Right kidney (tissue), 1 donor: ENCODE data around the gene HOXA3.

ENCODE experiments used
- DNase-seq: peaks from one replicate; pipeline ENCODE4 v3.0.0-alpha.2; 2016

The HOXA3 gene

DNA sequence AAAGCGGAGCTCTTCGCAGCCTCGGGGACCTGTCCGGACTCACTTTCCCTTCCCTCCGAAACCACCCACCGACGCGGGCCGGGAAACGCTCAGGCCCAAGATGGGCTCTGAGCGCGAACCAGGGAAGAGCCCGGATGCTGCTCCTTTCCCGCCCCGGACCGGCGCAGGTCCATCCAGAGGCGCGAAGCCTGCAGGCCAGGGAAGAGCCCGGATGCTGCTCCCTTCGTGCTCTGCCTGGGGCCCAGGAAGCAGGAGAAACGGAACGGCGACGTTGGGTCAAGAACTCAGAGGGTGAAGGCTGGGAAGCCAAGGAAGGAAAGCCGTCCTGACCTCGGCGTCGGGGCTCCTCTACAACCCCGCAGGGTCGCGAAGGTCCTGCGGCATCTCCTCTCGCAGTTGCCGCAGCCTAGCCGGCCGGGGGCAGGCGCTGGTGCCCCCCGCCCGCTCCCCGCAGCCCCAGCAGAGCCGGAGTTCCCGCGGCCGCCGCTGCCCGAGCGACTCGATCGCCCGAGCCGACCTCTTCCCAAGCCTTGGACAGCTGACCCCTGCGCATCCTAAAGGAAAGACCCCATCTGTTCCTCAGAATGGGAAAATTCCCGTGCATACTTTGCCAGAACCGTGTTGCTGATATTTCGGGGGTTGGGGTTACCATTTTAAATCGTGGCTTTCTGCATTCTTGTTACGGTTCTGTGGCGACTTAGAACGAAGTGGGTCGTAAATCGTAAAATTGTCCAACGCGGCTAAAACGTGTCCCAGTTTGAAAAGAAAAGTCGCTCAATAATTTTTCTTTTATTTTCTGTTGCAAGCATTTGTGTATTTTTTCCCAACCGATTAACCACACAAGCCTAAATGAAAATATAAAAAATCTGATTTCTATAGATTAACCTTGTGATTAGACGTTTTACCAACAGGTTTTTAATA lies 64.1 kb downstream of the HOXA3 start:
- DNase-seq: peak; percentile 79

DNA sequence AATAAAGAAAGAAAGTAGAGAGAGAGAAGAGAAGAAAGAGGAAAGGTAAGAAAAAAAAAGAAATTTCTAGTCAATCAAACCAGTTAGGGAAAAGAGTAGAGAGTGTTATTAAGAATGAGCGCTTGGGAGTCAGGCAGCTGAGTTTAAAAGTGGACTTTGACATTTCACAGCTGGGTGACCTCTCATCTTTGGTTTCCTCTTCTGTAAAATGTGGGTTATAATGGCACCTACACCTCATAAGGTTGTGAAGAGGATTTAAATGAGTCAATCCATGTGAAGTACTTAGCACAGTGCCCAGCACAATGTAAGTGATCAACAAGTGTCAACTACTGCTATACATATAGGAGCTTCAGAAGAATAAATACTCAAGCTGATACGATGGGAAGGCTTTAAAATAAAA lies 68.7 kb downstream of the HOXA3 start:
- DNase-seq: no peak

DNA sequence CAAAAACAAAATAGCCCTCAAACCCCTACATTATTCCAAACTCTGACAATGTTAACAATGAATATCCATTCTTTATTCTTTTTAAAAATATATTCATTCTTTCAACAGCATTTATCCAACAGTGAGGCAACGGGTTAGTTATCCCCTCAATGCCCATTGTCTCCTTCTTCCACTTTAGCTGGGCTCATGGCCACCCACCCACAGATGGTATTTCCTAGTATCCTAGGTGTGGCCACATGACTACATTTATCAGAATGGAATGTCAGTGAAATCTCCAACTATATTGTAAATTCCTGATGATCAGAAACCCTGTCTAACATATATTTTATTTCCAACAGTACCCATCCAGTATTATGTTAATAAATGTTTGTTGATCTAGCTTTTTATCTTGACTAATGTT lies 70.2 kb downstream of the HOXA3 start:
- no peak for DNase-seq

DNA sequence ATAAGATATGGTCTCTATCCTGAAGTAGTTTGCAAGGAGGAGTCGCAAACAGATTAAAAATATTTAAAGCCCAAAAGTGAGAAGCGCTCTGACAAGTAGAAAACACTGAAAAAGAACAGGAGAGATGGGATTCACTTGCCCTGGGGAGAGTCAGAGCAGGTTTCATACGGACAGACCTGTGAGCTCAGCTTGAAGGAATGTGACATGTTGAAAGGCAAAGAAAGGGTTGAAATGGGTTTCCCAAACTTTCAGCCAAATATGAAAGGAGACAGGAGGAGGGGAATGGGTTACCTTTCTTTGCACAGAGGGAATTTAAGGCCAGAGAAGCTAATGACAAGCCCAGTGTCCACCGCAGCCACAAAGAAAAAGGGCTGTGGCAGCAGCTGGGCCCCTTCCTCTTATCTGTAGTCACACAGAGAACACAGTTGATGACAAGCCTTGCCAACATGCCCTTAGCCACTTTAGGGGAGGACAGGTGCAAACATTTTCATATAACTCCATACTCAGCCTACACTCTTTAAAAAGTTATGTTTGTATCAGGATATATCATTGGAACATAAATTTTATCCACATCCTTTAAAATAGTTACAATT lies 71.4 kb downstream of the HOXA3 start:
- no peak for DNase-seq

DNA sequence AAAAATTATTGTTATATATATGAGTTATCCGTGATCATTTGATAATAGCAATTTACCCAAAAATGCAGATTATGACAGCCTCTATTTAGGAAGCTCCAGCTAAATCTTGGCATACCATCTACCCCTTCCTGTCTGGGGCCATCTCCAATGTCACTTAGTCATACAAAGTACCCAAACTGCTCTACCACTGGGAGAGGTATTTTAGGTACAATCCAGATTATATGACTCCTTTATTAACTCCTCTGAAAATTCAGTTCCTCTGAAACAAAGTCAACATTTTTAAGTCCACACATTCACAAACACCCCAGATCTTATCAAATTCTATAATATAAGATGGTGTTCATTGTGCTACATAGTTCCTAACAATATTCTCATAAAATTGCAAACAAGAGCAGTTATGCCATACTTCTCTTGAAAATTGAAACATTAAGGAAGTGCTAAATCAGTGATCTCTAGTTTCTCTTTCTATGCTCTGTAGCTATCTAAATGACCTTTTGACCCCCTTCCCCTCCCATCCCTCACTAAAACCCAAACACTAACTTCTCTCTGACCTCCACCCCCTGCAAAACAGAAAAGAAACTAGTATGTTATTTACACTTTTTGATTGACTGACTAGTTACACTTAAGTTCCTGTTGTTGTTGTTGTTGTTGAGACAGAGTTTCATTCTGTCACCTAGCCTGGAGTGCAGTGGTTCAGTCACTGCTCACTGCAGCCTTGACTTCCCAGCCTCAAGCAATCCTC lies 73.0 kb downstream of the HOXA3 start:
- no peak for DNase-seq

DNA sequence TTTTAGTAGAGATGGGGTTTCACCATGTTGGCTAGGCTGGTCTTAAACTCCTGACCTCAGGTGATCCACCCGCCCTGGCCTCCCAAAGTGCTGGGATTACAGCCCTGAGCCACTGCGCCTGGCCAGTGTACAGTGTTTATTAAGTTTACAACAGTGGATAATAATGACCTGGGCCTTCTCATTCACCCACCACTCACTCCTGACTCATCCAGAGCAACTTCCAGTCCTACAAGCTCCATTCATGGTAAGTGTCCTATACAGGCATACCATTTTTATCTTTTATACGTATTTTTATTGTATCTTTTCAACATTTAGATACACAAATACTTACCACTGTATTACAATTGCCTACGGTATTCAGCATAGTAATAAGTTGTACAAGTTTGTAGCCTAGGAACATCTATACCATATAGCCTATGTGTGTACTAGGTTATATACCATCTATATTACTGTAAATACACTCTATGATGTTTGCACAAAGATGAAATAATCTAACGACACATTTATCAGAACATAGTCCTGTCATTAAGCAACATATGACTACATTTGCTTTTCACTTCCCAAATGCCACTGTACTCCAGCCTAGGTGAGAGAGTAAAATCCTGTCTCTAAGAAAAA lies 73.7 kb downstream of the HOXA3 start:
- DNase-seq: no peak

DNA sequence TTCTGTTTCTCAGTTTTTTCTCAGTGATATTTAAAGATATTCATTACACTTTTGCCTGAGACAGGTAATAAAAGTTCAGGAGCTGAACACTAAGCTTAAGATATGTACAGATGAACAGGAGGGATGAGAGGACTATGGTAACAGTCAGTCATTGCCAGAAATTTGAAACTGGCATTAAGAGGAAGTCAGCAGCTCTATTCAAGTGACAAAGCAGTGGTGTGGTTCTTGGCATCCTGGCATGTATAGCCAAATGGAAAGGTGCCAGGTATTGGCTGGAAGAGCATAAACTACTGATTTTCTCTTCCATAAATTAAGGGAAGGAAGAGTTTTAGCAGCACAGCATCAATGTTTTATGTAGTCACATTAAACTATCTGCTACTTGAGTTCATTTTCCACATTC lies 79.3 kb downstream of the HOXA3 start:
- DNase-seq: no peak

DNA sequence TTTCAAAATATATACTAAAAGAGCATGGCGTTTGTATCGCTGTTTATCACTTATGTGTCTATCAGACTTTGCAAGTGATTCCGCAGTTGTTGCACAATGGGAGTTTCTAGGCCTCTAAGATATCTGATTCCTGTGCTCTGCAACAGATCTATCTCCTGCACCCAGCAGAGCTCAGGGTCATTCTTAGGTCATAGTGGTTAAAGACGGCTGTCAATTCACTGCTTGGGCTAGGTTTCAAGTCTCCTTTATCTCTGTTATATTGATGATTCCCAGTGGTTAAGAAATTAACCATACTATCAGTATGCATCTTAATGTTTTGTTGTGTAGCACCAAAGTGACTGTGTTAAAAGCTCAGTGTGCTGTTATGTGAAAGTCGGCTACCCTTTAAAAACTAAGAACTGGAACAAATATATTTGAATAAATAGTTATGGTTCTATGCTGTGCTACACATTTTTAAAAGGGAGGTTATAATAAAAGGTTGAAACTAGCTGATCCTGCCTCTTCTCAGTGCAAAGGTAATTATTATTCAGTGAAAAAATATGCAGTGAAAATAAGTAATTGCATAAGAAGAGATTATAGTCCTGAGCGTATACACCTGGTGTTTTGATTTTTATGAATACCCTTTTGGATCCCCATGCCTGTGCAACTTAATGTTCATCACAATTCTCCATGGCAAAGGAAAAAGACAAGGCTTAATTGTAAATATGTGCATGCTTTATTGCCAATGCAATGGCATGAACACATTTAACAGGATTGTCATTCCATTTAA lies 80.6 kb downstream of the HOXA3 start:
- DNase-seq: no peak

DNA sequence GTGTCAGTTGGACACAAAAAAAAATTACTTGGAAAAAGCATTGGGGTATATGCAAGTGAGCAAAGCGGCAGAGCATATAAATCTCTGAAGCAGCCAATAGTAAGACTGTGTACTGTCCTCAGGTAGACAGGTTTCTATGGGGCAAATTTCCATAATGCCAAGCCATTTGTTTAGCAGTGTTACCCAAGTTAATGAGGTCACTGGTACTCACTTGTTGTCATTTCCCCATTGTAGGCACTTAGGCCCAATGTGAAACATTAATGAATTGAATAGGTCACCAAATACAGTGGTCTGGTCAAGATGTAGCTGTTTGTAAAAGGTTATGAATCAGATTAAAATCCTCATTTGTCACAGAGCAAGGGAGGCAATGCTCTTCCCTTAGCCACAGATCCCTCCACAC lies 84.1 kb downstream of the HOXA3 start:
- DNase-seq: no peak

DNA sequence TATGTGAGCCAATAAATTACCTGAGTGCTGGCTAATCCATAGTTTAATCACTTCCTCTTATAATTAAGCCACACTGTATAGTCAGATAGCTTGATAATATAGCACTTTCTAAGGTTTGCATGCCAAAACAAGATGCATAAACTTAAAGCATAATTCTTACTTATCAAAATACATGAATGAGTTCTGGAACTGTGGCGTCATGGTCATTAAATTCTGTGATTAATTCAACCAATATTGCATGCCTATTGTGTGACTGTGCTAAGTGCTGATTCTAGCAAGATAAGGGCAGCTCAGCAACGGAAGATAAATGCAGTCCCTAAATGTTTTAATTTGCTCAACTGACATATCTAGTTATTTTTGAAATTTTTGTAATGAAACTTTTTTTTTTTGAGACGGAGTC lies 86.2 kb downstream of the HOXA3 start:
- DNase-seq: no peak

DNA sequence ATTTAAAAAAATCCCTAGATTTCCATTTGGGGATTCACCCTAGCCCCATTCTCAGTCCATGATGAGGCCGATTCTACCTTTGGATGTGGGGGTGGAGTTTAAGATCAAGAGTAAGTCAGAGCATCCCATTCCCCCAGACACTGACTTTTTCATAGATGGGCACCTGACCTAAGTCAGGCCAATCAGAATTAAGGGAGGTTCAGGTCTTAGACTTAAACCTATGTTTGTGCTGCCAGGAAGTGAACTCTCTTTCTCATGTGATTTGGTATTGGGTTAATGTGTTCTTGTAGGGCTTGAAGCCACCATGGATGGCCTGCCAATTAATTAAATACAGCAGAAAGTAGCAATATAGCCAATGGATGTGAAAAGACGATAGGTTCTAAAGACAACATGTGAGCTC lies 86.7 kb downstream of the HOXA3 start:
- DNase-seq: no peak

DNA sequence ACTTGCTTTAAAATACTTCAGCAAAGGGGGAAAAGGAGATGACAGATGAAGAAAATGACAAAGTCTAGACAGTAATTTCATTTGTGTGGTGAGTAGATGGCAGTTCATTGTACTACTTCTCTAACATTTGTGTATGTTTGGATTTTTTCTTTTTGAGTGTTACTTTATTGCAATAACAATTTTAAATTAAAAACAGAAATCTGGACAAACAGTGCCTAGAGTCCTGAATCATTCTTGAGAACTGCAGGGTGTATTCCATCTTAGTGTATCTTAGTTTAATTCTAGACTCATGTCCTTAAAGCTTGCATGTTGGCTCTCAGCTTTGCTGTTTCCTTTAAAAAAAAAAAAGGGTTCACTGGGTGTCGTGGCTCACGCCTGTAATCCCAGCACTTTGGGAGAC lies 87.7 kb downstream of the HOXA3 start:
- no peak for DNase-seq

DNA sequence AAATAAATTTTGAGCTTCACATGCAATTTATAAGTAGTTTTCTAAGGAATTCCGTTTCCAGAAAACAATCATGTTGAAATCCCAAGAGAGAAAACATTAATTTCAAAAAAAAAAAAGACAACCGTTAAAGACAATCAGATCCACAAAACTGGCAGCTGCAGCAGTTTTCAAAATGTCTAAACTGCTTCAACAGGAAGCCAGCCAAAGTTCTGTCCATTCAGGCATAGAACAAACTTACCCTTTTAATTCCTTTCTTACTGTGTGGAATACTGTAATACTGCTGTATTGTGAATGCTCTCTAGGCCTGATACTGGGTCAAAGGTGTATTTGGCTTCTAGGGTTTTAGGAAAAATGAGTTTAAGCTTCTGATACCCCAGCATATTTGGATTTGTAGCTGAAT lies 88.2 kb downstream of the HOXA3 start:
- no peak for DNase-seq

DNA sequence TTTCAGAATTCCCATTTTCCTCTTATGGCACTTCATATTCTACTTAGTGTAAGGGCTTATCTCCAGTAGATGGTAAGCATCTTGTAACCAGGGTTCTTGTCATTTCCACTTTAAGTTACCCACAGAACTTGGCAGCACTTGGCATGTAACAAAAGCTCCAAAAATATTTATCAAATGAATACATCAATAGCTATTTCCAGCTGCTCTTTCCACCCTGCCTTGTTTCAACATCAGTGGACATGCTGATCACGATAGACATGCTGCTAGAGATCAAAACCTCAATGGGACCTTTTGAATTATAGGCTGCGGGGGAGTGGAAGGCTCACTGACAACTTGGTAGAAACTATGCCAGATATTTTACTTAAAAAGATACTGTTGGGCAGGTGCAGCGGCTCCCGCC lies 89.4 kb downstream of the HOXA3 start:
- no peak for DNase-seq
